Panc1 (cell line): Measurements from ENCODE around the gene HLCS.

Experiments used
- POLR2AphosphoS5 ChIP-seq: IDR thresholded peaks from 2 replicates; pipeline ENCODE4 v1.6.1; 2012; ENCODE audit warnings: mild to moderate bottlenecking, low read depth, low read length, moderate library complexity
- SIN3A ChIP-seq: IDR thresholded peaks from 2 replicates; pipeline ENCODE4 v1.6.1; 2012; ENCODE audit warnings: low read depth, mild to moderate bottlenecking, low read length, moderate library complexity, borderline replicate concordance; ENCODE audit not compliant: insufficient read depth
- TCF7L2 ChIP-seq: IDR thresholded peaks from 2 replicates; pipeline ENCODE4 v1.6.1; 2011; ENCODE audit warnings: mild to moderate bottlenecking, low read depth, low read length, inconsistent platforms
- TF ChIP-seq, protein P1 (sequence below): fragments of 450-650 bp; IDR thresholded peaks from 2 replicates; pipeline ENCODE4 v1.5.1; 2017; ENCODE audit warnings: mild to moderate bottlenecking
- TF ChIP-seq, protein P2 (sequence below), 2 experiments: IDR thresholded peaks; 2 replicates each; pipeline ENCODE4 v1.6.1; 2011 to 2012; ENCODE audit warnings: low read depth in 2 of 2, control low read depth in 1 of 2, low read length in 1 of 2, mild to moderate bottlenecking in 1 of 2, moderate library complexity in 1 of 2; ENCODE audit not compliant: insufficient read depth in 1 of 2

DNA sequence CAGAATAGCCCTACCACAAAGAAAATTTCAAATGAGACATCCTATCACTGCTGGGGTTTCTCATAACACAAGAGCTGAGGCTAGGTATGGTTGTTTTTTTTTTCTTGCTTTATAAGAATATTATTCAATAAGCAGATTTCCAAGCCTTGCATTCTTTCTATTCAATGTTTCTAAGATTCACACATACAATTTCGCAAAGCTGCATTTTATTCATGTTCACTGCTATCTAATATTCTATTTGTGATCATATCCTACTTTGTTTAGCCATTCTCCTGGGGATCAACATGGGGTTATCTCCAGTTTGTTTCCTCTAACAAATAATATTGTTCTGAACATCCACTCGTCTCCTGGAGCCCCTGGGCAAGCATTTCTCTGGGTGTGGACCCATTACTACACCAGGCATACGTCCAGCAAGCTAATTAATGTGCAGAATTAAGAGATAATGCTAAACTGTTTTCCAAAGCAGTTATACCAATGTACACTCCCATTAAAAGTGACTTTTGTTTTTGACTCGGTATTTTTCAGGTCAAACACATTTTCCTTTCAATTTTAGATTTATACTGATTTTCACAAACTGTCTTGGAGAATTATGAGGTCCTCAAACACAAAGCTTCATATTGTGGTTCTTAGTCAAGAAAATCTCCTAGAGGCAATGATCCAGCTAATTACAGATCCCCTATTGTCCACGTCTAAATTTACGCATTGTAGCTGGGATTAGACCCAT lies 15.7 kb upstream of the HLCS start:
- TF ChIP-seq POLR2AphosphoS5 = no peak
- TF ChIP-seq, protein P1, sequence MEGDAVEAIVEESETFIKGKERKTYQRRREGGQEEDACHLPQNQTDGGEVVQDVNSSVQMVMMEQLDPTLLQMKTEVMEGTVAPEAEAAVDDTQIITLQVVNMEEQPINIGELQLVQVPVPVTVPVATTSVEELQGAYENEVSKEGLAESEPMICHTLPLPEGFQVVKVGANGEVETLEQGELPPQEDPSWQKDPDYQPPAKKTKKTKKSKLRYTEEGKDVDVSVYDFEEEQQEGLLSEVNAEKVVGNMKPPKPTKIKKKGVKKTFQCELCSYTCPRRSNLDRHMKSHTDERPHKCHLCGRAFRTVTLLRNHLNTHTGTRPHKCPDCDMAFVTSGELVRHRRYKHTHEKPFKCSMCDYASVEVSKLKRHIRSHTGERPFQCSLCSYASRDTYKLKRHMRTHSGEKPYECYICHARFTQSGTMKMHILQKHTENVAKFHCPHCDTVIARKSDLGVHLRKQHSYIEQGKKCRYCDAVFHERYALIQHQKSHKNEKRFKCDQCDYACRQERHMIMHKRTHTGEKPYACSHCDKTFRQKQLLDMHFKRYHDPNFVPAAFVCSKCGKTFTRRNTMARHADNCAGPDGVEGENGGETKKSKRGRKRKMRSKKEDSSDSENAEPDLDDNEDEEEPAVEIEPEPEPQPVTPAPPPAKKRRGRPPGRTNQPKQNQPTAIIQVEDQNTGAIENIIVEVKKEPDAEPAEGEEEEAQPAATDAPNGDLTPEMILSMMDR = no peak
- TF ChIP-seq, protein P2, sequence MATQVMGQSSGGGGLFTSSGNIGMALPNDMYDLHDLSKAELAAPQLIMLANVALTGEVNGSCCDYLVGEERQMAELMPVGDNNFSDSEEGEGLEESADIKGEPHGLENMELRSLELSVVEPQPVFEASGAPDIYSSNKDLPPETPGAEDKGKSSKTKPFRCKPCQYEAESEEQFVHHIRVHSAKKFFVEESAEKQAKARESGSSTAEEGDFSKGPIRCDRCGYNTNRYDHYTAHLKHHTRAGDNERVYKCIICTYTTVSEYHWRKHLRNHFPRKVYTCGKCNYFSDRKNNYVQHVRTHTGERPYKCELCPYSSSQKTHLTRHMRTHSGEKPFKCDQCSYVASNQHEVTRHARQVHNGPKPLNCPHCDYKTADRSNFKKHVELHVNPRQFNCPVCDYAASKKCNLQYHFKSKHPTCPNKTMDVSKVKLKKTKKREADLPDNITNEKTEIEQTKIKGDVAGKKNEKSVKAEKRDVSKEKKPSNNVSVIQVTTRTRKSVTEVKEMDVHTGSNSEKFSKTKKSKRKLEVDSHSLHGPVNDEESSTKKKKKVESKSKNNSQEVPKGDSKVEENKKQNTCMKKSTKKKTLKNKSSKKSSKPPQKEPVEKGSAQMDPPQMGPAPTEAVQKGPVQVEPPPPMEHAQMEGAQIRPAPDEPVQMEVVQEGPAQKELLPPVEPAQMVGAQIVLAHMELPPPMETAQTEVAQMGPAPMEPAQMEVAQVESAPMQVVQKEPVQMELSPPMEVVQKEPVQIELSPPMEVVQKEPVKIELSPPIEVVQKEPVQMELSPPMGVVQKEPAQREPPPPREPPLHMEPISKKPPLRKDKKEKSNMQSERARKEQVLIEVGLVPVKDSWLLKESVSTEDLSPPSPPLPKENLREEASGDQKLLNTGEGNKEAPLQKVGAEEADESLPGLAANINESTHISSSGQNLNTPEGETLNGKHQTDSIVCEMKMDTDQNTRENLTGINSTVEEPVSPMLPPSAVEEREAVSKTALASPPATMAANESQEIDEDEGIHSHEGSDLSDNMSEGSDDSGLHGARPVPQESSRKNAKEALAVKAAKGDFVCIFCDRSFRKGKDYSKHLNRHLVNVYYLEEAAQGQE (IDR thresholded peaks at IDR 0.05; ENCODE audit: insufficient read depth in 1 of 2, low read depth in 2 of 2, low read length in 1 of 2) = no peak
- TF ChIP-seq TCF7L2 = no peak
- no peak for TF ChIP-seq SIN3A
